Measurements from ENCODE around the gene VTI1A.
A peak's percentile ranks its signal among the peaks of the same experiment; 100 is the strongest.

Gene VTI1A

GRCh38 chr10:112790921-112791320 is 343.9 kb downstream of the VTI1A start:
- no peak for DNase-seq

DNA sequence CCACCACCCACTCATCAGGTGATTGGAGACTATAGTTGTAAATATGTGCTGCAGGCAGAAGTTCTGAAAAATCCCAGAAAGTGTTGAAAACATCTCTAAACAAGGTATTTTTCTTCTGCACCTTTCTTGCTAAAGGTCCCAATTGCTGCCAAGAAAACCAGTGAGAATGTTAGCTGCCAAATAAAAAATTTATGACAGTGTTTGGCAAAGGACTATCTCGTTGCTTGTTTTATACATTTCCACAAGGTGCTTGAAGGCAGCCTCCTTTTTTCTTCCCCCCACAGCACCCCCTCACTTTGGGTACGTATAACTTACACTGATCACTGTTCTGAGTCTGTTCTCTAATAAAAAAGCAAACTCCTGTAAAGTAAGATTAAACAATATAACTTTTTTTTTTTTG is 344.4 kb downstream of the VTI1A start:
- DNase-seq, result no peak

- DNase-seq, result peak; percentile 69
These were observed 345.6 kb downstream of the VTI1A start for GRCh38 chr10:112792487-112793201.

DNA sequence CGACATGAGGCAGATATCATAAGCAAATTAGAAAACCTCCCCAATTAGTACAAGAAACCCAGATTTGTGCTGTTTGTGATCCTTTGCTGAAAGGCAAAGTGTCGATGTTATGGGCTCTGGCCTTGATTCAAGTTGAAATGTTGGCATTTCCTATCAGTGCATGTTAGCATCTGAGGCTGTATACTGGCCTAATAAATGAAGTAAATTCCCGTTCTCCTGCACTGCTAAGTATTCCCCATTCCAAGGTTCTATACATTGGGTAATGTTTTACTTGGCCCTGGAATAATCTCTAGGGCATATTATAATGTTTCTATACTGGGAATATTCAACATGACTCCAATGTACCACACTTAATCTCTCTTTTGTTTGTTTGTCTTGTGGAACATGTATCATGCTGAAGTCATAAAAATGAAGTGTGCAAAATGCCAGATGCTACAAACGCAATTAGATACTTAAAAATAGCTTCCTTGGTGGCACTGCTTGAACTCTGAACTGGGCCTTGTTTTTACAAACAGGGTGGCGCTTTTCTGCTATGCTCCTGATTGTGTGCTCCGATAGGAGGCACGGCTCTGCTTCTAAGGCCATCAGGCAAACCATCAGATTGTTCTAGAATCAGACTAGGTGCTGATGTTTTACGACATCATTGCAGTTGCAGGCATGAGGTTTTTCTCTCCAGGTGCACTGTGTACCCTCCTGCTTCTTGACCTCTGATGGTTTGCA is 346.3 kb downstream of the VTI1A start:
- DNase-seq, result peak; percentile 83

GRCh38 chr10:112794201-112794600 is 347.2 kb downstream of the VTI1A start:
- DNase-seq, result no peak

- no peak for DNase-seq
These were observed 348.1 kb downstream of the VTI1A start for GRCh38 chr10:112795067-112795466.

- DNase-seq, result no peak
These were observed 350.2 kb downstream of the VTI1A start for GRCh38 chr10:112797197-112797596.

DNA sequence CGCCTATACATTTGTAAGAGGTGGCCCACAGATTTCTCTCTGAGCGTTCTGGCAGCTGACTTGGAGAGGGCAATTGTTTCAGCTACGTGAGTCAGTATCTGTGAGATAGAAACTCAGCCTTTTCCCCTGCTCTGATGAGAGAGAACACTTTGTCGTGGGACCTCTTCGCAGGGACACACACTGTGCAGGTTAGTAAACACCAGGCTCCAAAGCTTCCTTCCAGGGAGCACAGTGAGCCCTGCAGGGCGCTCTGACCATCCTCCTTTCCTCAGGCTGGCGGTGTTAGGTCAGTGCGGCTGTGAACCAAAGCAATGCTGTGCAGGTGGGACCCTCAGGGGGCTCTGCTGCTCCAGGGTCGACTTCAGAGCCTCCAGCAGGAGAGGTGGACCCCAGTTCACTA is 350.8 kb downstream of the VTI1A start:
- no peak for DNase-seq

DNA sequence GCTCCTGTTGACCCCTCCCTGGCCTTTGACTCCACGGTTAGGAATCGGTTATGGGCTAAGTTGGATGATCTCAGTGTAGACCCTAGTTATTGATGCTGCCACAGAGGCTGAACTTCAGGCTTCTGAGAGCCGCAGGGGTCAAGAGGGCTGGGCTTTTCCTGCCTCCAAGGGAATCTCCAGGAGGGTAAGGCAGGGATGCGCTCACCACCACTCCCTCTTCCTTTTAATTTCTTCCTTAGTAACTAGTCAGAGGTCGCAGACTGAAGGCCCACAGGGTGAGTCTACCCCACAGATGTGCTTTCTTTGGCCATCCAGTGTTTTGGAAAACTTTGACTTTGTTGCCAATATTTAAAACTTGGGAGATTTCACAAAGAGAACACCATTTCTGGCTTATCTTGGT is 352.0 kb downstream of the VTI1A start:
- DNase-seq, result no peak

DNA sequence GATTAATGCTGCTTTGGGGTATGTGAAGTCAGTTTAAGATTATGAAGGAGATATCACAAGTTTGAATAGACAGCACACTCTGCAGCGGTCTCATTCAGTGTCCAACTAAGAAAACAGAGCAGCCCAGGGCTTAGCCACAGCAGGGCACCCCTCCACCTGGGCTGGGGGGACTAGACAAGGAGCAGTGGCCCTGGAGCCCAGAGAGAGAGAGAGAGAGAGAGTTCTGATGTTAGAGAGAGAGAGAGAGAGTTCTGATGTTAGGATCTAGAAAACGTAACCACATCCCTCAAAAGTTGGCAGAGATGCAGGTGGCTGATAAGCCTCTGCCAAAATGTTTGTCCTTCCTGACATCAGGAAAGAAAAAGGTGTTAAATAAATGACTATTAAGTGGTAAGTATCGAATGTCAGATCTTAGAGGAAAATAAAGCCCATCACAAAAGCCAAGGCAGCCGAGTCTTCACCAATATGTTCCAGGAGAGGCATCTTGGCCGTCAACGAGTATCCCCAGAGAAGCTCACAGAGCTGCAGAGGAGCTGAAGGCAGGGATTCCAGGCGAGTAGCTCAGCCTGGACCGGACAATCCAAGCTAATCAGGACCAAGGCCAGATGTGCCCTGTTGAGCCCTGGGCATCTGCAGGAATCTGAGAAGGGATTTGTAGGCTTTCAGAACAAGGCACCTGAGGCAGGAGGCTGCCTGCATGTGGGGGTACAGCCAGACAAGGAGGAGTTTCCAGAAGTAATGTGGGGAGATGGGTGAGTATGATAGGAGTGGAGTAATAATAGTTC is 352.9 kb downstream of the VTI1A start:
- no peak for DNase-seq

- DNase-seq, result no peak
These were observed 354.0 kb downstream of the VTI1A start for GRCh38 chr10:112801004-112801403.

DNA sequence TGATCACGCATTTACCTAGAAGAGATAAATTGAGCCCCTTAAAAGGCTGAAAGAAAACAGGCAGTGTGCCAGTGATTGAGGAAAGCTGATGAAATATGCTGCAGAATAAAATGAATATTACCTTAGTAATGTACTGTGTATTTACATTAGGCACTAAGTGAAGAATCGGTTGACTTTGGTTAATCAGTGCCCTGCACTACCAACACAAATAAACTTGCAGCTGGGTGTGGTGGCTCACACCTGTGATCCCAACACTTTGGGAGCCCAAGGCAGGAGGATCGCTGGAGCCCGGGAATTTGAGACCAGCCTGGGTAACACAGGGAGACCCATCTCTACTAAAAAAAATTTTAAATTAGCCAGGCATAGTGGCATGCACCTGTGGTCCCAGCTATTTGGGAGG is 354.7 kb downstream of the VTI1A start:
- DNase-seq, result no peak

DNA sequence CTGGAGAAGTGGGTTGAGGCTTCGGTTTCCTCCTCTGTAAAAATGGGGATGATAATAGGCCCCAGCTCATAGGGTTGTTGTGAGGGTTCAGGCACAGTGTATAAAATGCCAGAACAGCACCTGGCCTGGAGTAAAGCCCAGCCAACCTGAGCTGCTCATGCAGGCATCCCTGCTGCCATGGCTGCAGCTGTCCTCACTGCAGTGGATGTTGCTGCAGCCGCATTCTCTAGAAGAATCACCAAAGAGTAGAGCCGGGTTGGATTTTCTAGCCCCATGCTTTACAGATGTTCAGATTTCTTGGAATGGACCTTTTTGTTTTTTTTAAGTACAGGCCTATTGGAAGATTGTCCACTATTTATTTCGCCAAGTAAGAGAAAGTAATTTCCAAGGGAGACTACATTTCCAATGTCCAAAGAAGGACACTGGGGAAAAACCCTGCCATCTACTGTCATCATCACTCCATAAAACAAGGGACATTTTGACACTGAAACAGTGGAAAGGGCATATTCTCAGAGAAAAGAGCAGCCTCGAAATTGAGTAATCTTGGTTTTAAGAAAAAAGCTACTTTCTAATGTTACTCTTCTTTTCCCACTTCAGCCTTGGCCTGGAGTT is 355.5 kb downstream of the VTI1A start:
- DNase-seq, result no peak

- DNase-seq, result no peak
These were observed 357.0 kb downstream of the VTI1A start for GRCh38 chr10:112803961-112804401.

GRCh38 chr10:112805254-112805590 is 358.2 kb downstream of the VTI1A start:
- DNase-seq, result no peak

DNA sequence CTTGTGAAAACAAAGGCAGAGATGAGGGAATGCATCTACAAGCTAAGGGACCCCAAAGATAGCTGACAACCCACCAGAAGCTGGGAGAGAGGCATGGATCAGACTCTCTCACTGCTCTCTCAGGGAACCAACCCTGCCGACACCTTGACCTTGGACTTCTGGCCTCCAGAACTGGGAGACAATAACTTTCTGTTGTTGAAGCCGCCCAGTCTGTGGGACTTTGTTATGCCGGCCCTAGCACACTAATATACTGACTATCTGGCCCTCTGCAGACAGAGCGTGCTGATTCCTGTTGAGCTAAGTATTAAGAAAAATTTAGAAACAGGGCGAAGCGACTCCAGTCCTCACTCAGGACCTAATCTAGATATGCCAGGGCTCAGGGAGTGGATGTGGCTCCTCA is 358.7 kb downstream of the VTI1A start:
- DNase-seq, result no peak

DNA sequence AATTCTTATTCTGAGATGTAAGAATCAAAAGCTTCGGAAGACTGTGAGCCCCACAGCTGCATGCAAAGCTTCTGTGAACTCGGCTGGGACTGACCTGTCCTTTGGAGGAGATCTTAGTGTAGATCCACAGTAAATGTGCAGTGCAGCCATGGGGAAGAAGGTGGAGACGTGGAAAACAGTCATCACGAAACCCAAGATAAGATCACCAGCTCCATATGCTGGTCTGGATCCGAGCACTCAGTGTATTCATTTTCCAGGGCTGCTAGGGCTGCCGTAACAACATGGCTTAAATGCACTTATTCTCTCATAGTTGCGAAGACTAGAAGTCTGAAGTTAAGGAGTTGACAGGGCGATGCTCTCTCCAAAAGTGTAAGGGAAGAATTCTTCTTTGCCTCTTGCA is 360.0 kb downstream of the VTI1A start:
- DNase-seq, result no peak

GRCh38 chr10:112809736-112810135 is 362.7 kb downstream of the VTI1A start:
- DNase-seq, result peak; percentile 15

- DNase-seq, result no peak
These were observed 363.7 kb downstream of the VTI1A start for GRCh38 chr10:112810711-112811151.

DNA sequence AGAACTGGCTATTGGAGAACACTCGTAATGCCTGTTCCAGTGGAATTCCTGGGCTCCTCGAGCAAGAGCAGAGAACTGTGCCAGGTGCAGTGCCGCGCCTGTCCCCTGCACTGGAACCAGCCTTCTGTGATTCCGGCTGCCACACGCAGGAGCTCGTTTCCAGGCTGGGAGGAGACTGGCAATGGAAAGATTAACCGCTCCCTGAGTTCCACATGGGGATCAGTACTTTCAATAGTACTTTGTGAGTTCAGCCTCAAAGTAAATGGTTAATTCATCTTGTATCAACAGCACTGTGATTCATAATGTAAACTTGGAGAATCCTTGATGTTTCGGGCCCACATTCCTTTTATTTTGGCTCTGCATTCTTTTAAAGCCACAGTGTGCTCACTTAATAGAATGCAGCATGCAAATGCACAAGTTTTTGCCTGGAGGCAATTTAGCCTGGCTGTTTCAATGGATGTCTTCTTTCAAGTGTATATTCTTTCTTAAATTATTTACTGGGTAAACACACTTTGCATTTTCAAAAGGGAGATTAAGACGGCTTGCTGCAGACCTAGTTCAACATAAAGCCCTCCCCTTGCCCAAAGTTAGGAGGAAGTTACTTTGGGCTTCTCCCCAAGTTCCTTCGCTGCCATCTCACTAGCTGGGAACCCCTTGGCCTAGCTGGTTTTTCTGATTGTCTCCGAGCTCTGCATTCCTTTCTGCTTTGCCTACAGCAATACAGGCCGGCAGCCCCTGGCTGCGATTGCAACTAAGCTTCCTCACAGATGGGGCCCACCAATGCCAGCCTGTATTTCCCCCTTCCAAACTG is 364.9 kb downstream of the VTI1A start:
- DNase-seq, result peak; percentile 96

DNA sequence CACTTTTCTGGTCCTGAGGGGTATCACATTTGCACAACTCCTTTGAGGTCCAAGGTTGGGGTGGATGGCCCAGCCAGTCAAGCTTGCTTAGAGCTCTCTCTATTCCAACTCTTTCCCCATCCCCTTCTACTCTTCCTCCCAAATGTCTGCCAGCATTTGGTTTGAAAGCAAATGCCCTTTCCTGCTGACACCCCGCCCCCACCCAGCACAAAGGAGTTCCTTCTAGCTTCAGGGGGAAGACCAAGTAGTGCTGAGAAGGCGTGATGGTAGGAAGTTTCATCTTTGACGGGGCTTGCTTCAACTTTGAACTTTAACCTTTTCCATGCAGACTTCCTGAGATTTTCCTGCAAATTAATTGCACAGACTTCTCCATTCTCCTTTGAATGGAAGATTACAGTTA is 365.6 kb downstream of the VTI1A start:
- DNase-seq, result no peak
